ENCODE measurements around the gene PLD1.
"Not testable (repeated sequence)": the region's sequence is repeated elsewhere in the genome, so short reads cannot be mapped to it uniquely, and the experiment has no call there.

Gene PLD1

DNA sequence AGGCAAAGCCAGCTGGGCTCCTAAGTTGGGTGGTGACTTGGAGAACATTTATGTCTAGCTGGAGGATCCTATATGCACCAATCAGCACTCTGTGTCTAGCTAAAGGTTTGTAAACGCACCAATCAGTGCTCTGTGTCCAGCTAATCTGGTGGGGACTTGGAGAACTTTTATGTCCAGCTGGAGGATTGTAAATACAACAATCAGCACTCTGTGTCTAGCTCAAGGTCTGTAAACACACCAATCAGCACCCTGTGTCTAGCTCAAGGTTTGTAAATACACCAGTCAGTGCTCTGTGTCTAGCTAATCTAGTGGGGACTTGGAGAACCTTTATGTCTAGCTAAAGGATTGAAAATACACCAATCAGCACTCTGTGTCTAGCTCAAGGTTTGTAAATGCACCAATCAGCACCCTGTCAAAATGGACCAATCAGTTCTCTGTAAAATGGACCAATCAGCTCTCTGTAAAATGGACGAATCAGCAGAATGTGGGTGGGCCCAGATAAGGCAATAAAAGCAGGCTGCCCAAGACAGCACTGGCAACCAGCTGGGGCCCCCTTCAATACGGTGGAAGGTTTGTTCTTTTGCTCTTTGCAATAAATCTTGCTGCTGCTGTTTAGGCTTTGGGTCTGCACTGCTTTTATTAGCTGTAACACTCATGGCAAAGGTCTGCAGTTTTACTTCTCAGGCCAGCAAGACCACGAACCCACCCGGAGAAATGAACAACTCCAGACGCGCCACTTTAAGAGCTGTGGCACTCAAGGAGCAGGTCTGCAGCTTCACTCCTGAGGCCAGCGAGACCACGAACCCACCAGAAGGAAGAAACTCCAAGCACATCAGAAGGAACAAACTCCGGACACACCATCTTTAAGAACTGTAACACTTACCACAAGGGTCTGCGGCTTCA, 63.7 kb downstream of the PLD1 start:
- DNase-seq (ENCODE audit: low read depth in 2 of 2), result not testable (repeated sequence)

DNA sequence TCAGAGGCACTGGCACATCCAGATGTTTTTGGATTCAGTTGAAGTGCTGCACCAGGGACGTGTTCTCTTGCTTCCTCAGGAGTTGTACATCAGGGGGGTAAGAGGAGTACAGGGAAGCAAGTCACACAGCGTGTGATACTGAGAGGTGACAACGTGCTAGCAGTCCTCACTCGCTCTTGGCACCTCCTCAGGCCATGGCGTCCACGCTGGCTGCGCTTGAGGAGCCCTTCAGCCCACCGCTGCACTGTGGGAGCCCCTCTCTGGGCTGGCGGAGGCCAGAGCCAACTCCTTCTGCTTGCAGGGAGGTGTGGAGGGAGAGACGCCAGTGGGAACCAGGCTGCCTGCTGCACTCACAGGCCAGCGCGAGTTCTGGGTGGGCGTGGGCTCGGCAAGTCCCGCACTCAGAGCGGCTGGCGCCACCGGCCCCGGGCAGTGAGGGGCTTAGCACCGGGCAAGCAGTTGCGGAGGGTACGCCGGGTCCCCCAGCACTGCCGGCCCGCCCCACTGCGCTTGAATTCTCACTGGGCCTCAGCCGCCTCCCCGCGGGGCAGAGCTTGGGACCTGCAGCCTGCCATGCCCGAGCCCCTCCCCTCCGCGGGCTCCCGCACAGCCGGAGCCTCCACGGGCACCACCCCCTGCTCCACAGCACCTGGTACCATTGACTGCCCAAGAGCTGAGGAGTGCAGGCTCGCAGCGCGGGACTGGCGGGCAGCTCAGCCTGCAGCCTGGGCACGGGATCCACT, 64.5 kb downstream of the PLD1 start:
- DNase-seq (ENCODE audit: low read depth in 2 of 2), result no peak

DNA sequence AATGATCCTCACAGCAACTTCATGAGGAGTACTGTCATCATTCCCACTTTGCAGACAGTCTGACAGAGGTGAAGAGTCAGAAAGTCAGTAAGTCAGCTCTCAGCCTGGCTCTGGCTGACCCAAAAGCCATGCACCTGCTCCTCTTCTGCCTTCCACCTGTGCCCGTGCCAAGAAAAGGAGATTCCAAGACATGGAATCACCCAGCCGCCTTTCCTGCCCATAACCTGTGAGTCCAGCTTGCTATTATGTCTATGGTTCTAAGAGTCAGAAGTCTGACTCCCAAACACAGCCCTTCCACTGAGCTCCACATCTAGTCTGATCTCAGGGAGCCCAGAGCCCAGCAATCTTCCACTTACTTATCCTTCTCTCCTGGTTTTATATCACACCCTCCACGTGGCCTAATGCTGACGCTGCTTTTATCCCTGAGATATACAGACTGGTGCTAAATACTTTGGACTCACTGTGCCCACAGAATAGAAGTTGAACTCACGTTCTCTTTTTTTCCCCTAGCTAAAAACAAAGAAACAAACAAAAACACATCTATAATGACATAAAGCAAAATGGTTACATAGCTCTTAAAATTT, 66.0 kb downstream of the PLD1 start:
- DNase-seq (ENCODE audit: low read depth in 2 of 2), result no peak

DNA sequence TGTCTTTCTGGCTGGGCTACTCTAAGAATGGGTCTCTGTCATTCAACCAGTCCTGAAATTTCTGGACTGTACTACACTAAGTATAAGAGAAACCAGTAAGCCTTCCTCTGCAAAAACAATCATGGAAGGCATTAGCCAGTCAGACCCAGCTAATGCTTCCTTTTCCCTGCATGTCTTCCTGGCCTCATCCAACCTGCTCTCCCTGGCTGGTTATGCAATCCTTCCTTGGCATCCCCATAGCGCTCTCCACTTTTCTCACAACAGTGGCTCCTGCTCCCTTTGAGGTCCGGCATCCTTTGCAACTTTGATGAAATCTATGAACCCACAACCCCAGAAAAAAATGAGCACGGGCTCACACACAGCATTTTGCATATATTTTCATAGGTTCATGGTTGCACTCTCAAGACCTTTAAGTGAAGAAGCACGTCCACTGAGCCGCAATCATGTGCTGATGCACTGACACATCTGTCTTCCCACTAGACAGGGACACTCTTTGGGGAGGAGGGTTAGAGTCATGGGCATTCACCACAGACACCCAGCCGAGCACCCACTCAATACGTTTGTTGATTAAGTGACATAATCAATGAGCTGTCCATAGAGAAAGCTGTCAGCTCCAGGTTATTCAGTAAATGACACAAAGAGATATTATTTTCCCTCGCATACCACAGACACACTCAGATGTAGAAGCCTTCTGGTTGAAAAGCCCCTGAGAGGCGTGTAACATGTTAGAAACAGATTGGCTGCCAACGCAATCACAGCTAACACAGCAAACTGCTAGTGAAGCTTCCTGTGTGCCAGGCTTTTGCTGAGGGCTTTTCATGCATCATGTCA, 66.7 kb downstream of the PLD1 start:
- DNase-seq (ENCODE audit: low read depth in 2 of 2), result no peak

DNA sequence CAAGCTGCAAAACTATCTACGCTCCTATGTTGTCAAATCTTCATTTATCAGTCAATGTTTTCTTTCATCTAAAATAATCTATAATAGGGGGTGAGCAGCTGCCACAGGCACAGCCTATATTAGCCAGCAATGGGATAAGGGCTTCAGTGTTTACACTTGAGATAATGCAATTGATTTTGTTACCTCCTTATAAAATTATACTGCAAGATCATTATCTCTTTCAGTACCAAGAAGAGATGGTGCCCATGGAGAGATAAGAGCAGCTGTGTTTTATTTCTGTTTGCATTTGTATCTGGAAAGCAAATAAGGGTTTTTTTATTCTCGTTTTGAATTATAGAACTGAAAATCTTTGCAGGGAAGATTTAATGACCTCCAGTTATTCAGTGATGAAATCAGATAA, 68.9 kb downstream of the PLD1 start:
- no peak for DNase-seq (ENCODE audit: low read depth in 2 of 2)

DNA sequence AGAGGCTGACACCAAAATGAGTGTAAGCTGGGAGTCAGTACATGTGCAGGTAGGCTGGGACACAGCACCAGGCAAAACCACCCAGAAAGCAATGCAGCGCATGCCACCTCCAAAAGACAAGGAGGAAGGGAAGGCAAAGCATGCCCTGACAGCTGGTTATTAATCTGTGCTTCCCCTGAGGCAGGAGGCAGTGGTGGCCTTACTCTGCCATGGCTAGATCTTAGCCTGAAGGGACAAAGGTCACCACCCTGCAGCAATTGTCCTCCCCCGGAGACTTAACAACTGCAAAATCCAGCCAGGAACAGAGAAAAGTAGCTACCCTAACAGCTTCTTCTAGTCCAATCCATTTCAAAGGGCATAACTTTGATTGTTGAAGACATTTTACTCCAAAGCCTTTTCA, 73.7 kb downstream of the PLD1 start:
- no peak for DNase-seq (ENCODE audit: low read depth in 2 of 2)

DNA sequence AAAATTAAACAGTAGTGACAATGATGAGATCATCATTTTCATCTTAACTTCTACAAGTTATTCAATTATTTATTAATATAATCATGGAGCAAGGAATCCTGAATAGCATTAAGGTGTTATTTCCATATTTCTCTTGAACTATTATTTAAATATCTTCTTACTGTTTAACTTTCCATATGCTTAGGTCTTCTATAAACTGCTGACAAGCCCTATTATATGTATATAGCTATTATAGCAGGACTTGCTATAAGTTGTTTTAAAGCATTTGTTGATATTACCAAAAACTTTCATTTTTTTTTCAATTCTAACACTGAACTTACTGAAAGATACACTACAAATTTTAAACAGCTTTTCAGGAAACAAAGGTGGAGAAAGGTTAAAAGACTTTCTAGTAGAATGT, 76.7 kb downstream of the PLD1 start:
- no peak for DNase-seq (ENCODE audit: low read depth in 2 of 2)

DNA sequence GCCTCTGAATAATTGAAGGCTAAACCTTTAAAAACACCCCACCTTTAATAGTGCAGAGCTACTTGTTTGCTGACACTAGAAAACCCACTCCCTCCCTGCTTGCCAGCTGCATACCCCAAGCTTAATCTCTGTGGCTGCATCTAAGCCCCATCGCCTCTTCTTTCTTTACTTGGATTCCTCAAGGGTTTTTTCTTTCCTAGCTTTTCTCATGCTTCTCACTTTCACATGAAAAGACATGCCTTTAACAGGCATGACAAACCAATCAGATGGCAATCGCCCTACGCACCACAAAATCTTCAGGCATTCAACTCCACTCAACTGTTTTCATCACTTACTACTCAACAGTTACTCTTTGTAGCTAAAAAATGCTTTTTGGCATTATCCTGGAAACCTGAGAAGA, 77.5 kb downstream of the PLD1 start:
- no peak for DNase-seq (ENCODE audit: low read depth in 2 of 2)

DNA sequence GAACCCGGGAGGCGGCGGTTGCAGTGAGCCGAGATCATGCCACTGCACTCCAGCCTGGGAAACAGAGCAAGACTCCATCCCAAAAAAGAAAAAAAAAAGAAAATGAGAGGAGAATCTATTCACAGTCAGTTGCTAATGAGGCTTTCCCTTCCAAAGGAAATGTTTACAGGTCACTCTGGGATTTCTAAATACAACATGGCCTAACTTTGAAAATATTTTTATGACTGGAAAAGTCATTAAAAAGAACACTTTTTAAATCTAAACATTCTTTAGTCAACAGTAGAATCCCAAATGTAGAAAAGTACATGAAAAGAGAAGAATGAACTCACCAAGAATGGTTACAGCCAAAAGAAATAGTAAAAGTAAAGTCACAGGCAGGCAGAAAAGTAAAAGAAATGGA, 78.6 kb downstream of the PLD1 start:
- DNase-seq (ENCODE audit: low read depth in 2 of 2), result no peak

DNA sequence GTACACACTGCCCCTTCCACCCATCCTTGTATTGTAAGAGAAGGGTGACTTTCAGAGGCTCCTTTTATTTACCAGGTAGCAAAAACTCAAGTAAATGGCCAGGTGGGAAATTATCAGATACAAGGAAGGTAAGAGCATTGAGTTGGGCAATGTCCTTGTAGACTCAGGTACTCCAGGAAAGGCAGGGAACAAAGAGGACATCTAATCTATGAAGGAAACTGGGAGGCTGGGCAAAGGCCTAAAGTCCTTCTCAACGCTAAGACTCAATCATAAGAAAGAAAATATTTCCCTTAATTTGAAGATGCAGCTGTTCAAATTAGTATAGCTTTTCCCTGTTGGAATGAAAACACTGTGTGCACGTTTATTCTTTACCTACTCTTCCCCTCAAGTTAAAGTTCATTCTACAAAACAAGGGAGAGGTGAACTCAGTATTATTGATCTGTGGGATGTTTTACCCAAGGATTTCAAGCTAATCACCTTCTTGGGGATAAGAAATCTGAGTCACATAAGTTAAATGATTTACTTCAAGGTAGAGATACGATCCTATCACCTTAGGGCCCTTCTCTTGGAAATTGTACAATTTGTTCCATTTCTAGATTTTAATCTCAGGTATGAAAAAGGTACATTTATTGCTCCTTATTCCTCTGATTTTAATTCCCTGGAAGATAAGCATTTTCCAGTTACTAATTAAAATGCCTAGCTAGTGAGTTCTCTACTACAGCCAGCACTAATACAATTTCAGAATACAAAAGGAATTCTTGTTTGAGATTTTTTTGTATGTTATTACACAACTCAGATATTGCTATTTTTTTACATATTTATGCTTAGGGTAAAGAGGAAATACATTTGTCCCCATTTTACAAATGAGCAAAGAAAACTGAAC, 80.6 kb downstream of the PLD1 start:
- no peak for DNase-seq (ENCODE audit: low read depth in 2 of 2)

DNA sequence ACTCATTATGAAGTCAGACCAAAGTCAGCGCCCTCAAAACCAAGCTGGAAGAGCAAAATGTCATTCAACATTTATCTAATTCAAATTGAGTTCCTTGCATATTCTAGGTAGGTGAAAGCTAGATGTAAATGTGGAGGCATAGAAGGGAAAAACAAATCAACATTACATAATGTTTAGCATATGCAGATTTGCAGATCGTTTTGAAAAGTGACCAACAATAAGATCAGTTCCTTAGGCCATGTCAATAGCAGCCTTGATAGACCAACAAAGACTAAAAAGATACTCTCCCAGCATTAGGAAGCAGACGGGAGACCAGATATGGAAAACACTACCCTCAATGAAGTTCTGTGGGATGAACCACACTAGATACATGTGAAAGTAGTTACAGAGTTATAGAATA, 83.0 kb downstream of the PLD1 start:
- no peak for DNase-seq (ENCODE audit: low read depth in 2 of 2)

DNA sequence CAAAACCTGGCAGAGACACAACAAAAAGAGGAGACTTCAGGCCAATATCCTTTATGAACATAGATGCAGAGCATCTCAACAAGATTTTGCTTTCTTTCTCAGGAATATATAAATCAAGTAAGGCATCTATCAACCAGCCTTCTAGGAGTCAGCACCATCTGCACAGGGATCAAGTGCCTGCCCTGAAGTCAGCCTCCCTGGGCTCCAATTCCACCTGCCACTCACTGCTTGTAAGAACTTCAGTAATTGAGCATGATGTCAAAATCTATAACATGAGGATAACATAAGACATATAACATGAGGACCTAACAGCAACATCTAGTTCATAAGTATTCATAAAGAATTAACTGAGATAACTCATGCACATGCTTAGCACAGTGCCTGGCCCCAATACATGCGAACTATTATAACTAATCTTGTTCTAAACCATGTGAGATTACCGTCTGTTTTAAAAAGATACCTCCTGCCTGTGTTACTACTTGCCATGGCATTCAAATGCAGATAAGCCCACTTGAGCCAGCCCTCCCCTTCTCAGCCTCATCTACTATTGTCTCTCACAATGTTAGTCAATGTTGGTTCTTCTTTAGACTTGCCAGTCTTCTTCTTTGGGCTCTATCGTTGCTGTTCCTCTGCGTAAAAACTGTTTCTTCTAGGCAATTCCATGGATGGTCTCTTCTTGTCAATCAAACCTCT, 91.6 kb downstream of the PLD1 start:
- no peak for DNase-seq (ENCODE audit: low read depth in 2 of 2)

DNA sequence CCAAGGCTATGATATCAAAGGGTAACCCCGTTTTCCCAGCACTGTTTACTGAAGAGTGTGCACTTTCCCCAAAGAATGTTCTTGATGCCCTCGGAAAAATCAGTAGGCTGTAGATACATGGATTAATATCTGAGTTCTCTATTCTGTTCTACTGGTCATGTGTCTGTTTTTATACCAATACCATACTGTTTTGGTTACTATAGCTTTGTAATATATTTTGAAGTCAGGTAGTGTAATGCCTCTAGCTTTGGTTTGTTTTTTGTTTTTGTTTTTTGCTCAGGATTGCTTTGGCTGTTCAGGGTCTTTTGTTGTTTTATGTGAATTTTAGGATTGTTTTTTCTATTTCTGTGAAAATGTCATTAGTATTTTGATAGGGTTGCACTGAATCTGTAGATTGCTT, 95.1 kb downstream of the PLD1 start:
- no peak for DNase-seq (ENCODE audit: low read depth in 2 of 2)

DNA sequence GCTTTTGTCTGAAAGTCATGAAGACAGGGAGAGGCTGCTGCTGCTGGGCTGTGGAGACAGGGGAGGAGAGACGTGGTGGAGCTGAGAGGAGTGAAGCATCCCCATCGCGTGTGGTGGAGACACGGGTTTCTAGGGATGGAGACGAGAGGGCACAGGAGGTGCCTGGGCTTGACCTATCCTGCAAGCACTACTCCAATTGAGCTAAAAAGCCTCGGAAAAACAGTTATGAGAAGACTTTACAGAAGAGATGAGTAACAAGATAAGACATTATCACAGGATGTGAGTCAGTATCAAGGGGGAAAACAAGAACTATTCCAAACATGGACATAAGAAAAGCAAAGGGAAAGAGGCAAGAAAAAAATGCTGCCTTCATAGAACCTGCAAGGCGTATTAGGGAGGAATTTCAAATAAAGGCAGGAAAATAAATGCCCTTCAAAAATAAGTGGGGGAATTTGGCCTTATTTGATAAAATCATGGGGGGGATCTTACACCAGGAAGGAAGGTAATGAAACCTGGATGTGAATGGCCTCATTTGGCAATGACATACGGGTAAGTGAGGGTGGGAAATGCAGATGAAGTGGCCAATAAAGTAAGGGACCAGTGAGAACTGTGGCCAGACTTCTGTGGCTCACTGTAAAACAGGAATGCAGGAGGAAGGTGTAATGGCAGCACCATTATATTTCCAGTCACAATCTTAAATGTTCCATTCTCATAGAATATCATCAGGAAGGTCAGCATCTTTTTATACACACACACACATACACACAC, 97.9 kb downstream of the PLD1 start:
- peak in 1 of 2 experiments; percentile 13 for DNase-seq (ENCODE audit: low read depth in 2 of 2)

DNA sequence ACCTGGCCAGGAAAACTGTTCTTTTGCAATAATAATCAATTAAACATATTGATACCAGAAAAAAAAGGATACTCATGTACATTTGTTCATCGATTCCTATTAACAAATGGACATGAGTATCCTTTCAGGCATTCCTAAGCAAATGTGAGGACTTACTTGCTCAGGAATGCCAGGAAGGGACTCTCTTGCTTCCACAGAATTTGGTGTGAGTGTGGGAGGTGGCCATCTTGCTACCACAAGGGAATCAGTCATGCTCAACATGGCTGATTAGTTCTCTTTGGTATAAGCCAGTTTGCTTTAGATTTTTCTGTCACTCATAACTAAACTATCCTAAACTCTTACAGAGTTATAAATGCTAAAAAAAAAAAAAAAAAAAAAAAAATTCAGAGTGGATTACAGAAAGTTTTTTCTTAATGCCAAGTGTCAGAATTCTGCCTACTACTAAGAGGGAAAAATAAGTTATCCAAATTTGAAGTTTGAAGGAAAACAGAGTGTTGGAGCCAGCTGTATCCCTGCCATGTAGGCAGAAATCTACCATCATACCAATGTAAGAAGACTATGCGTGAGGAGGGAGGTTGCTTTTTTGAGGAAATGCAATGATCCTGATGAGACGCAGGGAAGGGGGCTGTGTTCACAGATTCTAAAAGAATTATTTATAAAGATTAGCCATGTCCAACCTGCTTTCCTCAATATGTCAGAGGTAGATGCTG, 98.7 kb downstream of the PLD1 start:
- no peak for DNase-seq (ENCODE audit: low read depth in 2 of 2)

DNA sequence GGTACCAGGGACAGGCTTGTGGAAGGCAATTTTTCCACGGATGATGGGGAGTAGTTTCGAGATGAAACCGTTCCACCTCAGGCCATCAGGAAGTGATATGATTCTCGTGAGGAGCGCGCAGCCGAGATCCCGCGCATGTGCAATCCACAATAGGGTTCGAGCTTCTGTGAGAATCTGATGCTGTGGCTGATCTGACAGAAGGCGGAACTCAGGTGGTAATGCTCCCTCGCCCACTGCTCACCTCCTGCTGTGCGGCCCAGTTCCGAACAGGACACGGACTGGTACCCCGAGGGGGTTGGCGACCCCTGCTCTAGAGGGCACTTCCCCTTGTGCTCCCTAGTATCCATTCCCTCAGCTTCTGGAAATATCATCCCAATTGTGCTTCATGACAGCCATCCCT, 99.9 kb downstream of the PLD1 start:
- DNase-seq (ENCODE audit: low read depth in 2 of 2), result no peak

DNA sequence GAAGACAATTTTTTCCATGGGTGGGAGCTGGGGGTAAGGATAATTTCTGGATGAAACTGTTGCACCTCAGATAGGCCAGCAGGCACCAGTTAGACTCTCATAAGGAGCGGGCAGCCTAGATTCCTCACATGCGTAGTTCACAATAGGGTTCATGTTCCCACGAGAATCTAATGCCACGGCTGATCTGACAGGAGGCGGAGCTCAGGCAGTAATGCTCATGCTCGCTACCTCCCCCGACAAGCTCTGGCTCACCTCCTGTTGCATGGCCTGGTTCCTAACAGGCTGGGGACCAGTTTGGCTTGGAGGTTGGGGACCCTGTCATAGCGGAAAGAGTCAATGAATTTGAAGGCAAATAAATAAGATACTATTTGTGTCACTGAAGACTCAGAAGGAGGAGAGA, 105.5 kb downstream of the PLD1 start:
- no peak for DNase-seq (ENCODE audit: low read depth in 2 of 2)

DNA sequence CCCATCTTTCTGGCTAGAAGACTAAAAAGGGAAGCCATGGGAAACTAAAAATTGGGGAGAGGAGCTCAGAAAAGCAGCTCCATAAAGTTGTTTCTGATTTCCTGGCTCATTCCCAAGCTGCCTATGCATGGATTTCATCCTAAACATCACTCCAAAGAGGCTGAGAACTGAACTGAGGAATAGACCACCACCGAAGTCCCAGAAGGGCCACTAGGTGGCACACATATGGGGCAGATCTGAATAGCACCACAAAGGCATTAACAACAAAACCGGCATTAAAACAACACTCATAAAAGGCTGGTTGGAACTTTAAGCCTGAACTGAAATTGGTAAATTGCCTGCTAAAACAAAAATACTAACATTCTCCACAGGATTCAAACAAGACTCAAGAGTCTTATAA, 106.3 kb downstream of the PLD1 start:
- DNase-seq (ENCODE audit: low read depth in 2 of 2), result no peak

DNA sequence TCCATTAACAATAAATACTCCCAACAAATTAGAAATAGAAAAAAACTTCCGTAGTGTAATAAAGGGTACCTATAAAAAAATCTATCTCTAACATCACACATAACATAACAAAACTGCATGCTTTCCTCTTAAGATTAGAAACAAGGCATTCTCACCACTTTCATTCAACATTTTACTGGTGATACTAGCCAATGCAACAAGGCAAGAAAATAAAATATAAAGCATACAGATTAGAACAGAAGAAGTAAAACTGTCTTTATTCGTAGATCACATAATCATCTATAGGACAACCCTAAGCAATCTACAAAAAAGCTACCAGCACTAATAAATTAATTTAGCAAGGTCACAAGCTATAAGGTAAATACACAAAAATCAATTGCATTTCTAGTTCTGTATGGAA, 107.1 kb downstream of the PLD1 start:
- DNase-seq (ENCODE audit: low read depth in 2 of 2), result no peak

Measured in fibroblast of skin of left biceps (primary cell).